NB4 (cell line): ENCODE data around the gene CIPC.

Source experiments
- DNase-seq: peaks from one replicate; pipeline ENCODE4 v3.0.0; 2010; ENCODE audit warnings: low read depth
- H3K4me3 ChIP-seq: one replicate; pipeline ENCODE4 v1.5.1; 2011; ENCODE audit warnings: mild to moderate bottlenecking, low read depth, low read length, moderate library complexity
- CTCF ChIP-seq: IDR thresholded peaks from one replicate; pipeline ENCODE4 v1.5.1; 2012; ENCODE audit warnings: low read depth, low read length
- MAX ChIP-seq: IDR thresholded peaks from 2 replicates; pipeline ENCODE4 v1.6.1; 2011; ENCODE audit warnings: low read depth, low read length
- MYC ChIP-seq: IDR thresholded peaks from 2 replicates; pipeline ENCODE4 v1.6.1; 2011; ENCODE audit warnings: low read depth, low read length
- POLR2A ChIP-seq: IDR thresholded peaks from 2 replicates; pipeline ENCODE4 v1.6.1; 2011; ENCODE audit warnings: mild to moderate bottlenecking; ENCODE audit not compliant: insufficient read length; ENCODE audit errors: extremely low read depth

CIPC gene

GRCh38 chr14:77100961-77101360 lies 2.9 kb downstream of the CIPC start:
- H3K4me3 ChIP-seq, result no peak overlapping the region
- DNase-seq, result no peak
- TF ChIP-seq CTCF (no peak), POLR2A (no peak), MAX (no peak), MYC (no peak)

- no peak for TF ChIP-seq MAX
- TF ChIP-seq CTCF, result no peak
- no peak for TF ChIP-seq MYC
- TF ChIP-seq POLR2A, result no peak
- DNase-seq, result no peak
- no peak overlapping the region for H3K4me3 ChIP-seq
Observed at GRCh38 chr14:77102154-77102553, 4.1 kb downstream of the CIPC start.

GRCh38 chr14:77103475-77103874 lies 5.4 kb downstream of the CIPC start:
- DNase-seq, result no peak
- no peak for TF ChIP-seq MAX
- no peak for TF ChIP-seq MYC
- TF ChIP-seq POLR2A, result no peak
- TF ChIP-seq CTCF, result no peak
- no peak overlapping the region for H3K4me3 ChIP-seq

- no peak for TF ChIP-seq POLR2A
- TF ChIP-seq MAX, result no peak
- TF ChIP-seq CTCF, result no peak
- TF ChIP-seq MYC, result no peak
- DNase-seq, result no peak
- H3K4me3 ChIP-seq, result no peak overlapping the region
Observed at GRCh38 chr14:77103951-77104350, 5.9 kb downstream of the CIPC start.

GRCh38 chr14:77104393-77104792 lies 6.3 kb downstream of the CIPC start:
- H3K4me3 ChIP-seq, result no peak overlapping the region
- TF ChIP-seq MYC, result no peak
- TF ChIP-seq MAX, result no peak
- TF ChIP-seq POLR2A, result no peak
- TF ChIP-seq CTCF, result no peak

More at GRCh38 chr14:77104393-77104792, 6.3 kb downstream of the CIPC start:
- no peak for DNase-seq
